Activated naive CD4-positive, alpha-beta T cell treated with anti-CD3 and anti-CD28 coated beads for 36 hours (primary cell): ENCODE results near the gene AHCY. TPM values are rescaled to one million over a fixed set of nuclear protein-coding genes. Genes with fewer than 3 reads are reported as not detected.
"Not testable (repeated sequence)": the region's sequence is repeated elsewhere in the genome, so short reads cannot be mapped to it uniquely, and the experiment has no call there.

Experiments used
- CTCF ChIA-PET: fragments of 350-600 bp; sonication (Branson Sonifier 250); formaldehyde crosslinking; loops from one replicate; lab custom pipeline; 2021; ENCODE audit warnings: antibody characterized with exemption; lab: Charles Lee
- DNase-seq: peaks from one replicate; pipeline ENCODE4 v3.0.0-alpha.2; 2020
- H3K27ac Mint-ChIP-seq: one replicate; pipeline ENCODE4 v1.8.0; 2021; ENCODE audit warnings: mild to moderate bottlenecking, mixed read lengths
- H3K27me3 Mint-ChIP-seq: one replicate; pipeline ENCODE4 v1.8.0; 2021; ENCODE audit warnings: low read depth, mixed read lengths
- H3K36me3 Mint-ChIP-seq: one replicate; pipeline ENCODE4 v1.8.0; 2021; ENCODE audit warnings: low read depth, mixed read lengths
- H3K4me1 Mint-ChIP-seq: one replicate; pipeline ENCODE4 v1.8.0; 2021; ENCODE audit warnings: low read depth, mixed read lengths
- H3K4me3 Mint-ChIP-seq: one replicate; pipeline ENCODE4 v1.8.0; 2021; ENCODE audit warnings: mild to moderate bottlenecking, moderate library complexity, mixed read lengths
- H3K9me3 Mint-ChIP-seq: one replicate; pipeline ENCODE4 v1.8.0; 2021; ENCODE audit warnings: mixed read lengths
- intact Hi-C: fragments of 100-400 bp; cut with micrococcal nuclease; formaldehyde crosslinking; loops from one replicate; pipeline ENCODE4 v1.15.1; 2023
- total RNA-seq, 2 experiments: library from RNA; stranded (reverse); gene quantifications; one replicate each; pipeline ENCODE4 v1.2.3, GENCODE V29; 2021

The AHCY gene
- total RNA-seq, 2 experiments from 2014 or later: 258 to 261 TPM

DNA sequence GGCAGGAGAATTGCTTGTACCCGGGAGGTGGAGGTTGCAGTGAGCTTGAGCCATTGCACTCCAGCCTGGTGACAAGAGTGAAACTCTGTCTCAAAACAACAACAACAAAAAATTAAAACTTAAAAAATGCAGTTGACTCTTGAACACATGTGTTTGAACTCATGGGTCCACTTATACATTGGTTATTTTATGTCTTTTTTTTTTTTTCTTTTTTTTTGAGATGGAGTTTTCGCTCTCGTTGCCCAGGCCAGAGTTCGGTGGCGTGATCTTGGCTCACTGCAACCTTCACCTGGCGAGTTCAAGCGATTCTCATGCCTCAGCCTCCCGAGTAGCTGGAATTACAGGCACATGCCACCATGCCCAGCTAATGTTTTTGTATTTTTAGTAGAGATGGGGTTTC, 39.7 kb downstream of the AHCY start:
- H3K9me3 Mint-ChIP-seq, H3K4me3 Mint-ChIP-seq, H3K36me3 Mint-ChIP-seq, H3K4me1 Mint-ChIP-seq, H3K27me3 Mint-ChIP-seq, DNase-seq, H3K27ac Mint-ChIP-seq: not testable (repeated sequence)
- intact Hi-C loops: loop anchor here (10.0 kb wide), 1 partner anchor 69 kb away; no protein-coding TSS in a partner anchor
- CTCF ChIA-PET: interaction anchor here (0.7 kb wide), 1 partner anchor 351 kb away, joined by 7 read pairs; no protein-coding TSS in a partner anchor

DNA sequence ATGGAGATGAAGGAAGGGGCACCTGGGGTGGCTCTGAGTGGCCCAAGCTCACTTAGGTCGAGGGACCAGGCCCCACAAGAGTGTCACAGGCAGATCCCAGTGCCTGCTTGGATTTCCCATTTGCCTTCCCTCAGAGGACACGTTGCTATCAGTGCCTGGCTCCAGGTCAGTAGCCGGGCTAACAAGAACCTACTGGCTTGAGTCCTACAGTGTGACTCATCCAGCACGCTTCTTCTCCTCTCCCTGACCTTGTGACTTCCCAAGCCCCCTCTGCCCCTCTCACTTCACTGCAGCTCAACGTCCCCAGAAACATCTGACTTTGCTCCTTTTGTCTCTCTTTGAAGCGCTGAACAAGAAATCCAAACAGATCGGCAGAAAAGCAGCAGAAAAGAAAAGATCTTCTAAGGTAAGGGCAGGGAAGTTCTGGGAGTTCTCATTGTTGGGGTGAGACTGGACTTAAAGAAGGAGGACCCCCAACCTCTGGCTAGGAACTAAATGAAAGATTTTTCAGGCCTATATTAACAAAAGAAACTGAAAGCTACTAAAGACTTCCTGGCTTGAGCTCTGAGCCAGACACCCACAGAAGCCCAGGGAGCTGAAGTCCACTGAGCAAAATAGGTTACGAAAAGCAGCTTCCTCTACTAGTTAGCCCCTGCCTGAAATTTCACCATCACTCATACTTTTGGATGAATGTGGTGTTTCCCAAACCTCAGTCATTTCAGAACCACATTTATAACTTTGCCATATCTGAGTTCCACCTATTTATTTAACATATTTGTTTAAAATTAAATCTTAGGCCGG, 40.5 kb downstream of the AHCY start:
- H3K9me3 Mint-ChIP-seq: no peaks in the 10 kb centered on the region
- H3K4me3 Mint-ChIP-seq: no peak overlapping the region
- intact Hi-C loops: loop anchor here (10.0 kb wide), 1 partner anchor 68 kb away; no protein-coding TSS in a partner anchor
- no peaks in the 10 kb centered on the region for H3K36me3 Mint-ChIP-seq
- no peak overlapping the region for H3K27ac Mint-ChIP-seq
- no peaks in the 10 kb centered on the region for H3K27me3 Mint-ChIP-seq
- CTCF ChIA-PET: interaction anchor here (0.7 kb wide), 1 partner anchor 352 kb away, joined by 7 read pairs; no protein-coding TSS in a partner anchor
- no peak for DNase-seq
- H3K4me1 Mint-ChIP-seq: no peaks in the 10 kb centered on the region

DNA sequence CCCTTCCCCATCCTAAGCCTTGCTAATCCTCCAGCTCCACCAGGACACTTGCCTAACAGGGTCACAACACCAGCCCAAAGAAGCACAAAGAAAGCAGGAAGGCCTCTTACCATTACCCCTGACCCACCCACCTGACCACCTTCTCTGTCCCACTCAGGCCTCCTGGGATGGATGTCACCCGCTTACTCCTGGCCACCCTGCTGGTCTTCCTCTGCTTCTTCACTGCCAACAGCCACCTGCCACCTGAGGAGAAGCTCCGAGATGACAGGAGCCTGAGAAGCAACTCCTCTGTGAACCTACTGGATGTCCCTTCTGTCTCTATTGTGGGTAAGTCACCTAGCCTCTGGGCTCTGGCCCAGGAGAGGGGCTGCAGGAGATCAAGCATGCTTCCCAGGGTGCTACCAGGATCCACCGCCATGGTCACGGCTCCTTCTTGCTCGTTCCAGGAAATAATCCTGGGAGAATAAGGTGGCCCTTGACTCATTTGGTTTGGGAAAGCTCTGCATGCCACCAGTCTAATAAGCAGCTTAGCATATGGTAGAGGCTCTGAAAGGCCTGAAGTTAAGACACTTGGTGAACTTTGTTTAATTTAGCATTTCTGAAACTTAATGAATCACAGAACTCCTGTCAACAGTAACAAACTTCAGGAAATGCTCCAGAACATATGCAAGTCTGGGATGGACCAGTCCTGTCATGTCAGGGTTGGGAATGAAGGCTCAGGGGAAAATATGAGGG, 42.8 kb downstream of the AHCY start:
- DNase-seq: no peak
- H3K4me3 Mint-ChIP-seq: no peak overlapping the region
- no peaks in the 10 kb centered on the region for H3K4me1 Mint-ChIP-seq
- H3K27ac Mint-ChIP-seq: no peak overlapping the region
- CTCF ChIA-PET: interaction anchor here (1.0 kb wide), 1 partner anchor 52 kb away, joined by 3 read pairs; no protein-coding TSS in a partner anchor
- H3K9me3 Mint-ChIP-seq: no peaks in the 10 kb centered on the region
- no peaks in the 10 kb centered on the region for H3K27me3 Mint-ChIP-seq
- intact Hi-C loops: loop anchor here (10.0 kb wide), 1 partner anchor 66 kb away; no protein-coding TSS in a partner anchor
- H3K36me3 Mint-ChIP-seq: no peaks in the 10 kb centered on the region

DNA sequence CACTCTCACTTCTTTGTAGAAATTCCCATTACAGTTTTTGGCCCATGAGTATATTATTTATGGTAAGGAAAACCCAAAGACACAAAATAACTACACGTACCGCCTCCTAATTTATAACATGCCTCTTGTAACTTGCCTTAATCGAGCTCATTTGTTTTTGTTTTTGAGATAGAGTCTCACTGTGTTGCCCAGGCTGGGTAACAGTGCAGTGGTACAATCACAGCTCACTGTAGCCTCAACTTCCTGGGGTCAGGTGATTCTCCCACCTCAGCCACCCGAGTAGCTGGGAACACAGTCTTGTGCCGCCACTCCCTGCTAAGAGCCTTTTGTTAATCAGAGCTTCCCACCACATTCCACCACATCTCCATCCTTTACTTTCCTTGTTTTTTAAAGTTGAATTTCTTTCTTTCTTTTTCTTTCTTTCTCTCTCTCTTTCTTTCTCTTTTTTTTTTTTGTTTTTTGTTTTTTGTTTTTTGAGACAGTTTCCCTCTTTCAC, 46.5 kb downstream of the AHCY start:
- no peaks in the 10 kb centered on the region for H3K36me3 Mint-ChIP-seq
- no peaks in the 10 kb centered on the region for H3K9me3 Mint-ChIP-seq
- no peak overlapping the region for H3K27ac Mint-ChIP-seq
- CTCF ChIA-PET: interaction anchor here (0.7 to 1.2 kb wide), 4 partner anchors 47 to 399 kb away, joined by 3 to 7 read pairs (median 3); no protein-coding TSS in a partner anchor
- no peaks in the 10 kb centered on the region for H3K27me3 Mint-ChIP-seq
- H3K4me3 Mint-ChIP-seq: no peak overlapping the region
- intact Hi-C loops: no loop called here
- DNase-seq: no peak
- no peaks in the 10 kb centered on the region for H3K4me1 Mint-ChIP-seq

DNA sequence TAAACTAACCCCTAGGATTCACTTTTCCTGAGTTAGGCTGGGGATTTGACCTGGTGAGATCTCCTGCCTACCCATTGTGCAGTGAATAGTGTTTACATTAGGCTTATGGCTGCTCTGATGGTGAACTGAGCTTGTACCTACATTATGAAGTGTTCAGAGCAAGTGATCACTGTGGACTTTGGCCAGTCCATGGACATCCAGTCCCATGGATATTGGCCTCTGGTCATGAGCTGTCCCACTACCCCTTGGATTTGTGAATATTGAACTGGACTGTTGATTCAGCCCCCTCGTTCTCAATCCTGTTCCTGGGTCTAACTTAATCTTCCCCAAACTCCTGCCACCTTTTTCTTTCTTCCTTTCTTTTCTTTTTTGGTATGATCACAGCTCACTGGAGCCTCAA, 48.2 kb downstream of the AHCY start:
- H3K4me3 Mint-ChIP-seq: no peak overlapping the region
- CTCF ChIA-PET: interaction anchor here (0.5 to 1.4 kb wide), 5 partner anchors 15 to 795 kb away, joined by 3 to 6 read pairs (median 3); no protein-coding TSS in a partner anchor
- intact Hi-C loops: no loop called here
- no peak overlapping the region for H3K27ac Mint-ChIP-seq
- no peaks in the 10 kb centered on the region for H3K4me1 Mint-ChIP-seq
- H3K27me3 Mint-ChIP-seq: no peaks in the 10 kb centered on the region
- no peaks in the 10 kb centered on the region for H3K9me3 Mint-ChIP-seq
- no peak for DNase-seq
- no peaks in the 10 kb centered on the region for H3K36me3 Mint-ChIP-seq

DNA sequence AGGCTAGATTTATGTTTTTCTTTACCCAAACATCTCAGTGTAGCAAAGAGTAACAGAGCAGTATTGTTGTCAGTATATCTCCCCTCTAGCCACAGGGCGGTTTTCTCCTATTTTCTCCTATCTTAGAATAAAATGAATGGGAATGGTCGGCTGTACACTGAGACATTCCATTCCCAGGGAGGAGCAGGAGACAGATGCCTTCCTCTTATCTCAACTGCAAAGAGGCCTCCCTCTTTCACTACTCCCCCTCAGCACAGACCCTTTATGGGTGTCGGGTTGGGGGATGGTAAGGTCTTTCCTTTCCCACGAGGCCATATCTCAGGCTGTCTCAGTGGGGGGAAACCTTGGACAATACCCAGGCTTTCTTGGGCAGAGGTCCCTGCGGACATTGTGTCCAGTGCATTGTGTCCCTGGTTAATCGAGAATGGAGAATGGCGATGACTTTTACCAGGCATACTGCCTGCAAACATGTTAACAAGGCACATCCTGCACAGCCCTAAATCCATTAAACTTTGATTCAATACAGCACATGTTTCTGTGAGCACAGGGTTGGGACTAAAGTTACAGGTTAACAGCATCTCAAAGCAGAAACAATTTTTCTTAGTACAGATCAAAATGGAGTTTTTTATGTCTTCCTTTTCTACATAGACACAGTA, 50.6 kb downstream of the AHCY start:
- H3K4me3 Mint-ChIP-seq, H3K27ac Mint-ChIP-seq, H3K9me3 Mint-ChIP-seq, intact Hi-C loops, H3K4me1 Mint-ChIP-seq, H3K36me3 Mint-ChIP-seq, H3K27me3 Mint-ChIP-seq, DNase-seq: not testable (repeated sequence)
- CTCF ChIA-PET: interaction anchor here (0.8 kb wide), 1 partner anchor 123 kb away, joined by 3 read pairs; no protein-coding TSS in a partner anchor

DNA sequence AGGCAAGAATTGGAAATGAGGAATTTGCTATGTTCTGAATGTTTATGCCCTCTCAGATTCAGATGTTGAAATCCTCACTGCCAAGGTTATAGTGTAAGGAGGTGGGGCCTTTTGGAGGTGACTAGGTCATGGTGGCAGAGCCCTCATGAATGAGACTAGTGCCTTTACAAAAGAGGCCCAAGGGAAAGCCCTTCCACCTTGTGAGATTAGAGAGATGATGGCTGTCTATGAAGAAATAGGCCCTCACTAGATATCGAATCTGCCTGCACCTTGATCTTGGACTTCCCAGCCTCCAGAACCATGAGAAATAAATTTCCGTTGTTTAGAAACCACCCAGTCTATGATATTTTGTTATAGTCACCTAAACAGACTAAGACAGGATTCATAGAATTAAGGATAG, 51.5 kb downstream of the AHCY start:
- H3K4me1 Mint-ChIP-seq: peaks cover 13% of the 10 kb centered on the region
- intact Hi-C loops: no loop called here
- DNase-seq: no peak
- H3K36me3 Mint-ChIP-seq: no peaks in the 10 kb centered on the region
- no peaks in the 10 kb centered on the region for H3K27me3 Mint-ChIP-seq
- H3K9me3 Mint-ChIP-seq: no peaks in the 10 kb centered on the region
- no peak overlapping the region for H3K27ac Mint-ChIP-seq
- H3K4me3 Mint-ChIP-seq: no peak overlapping the region
- CTCF ChIA-PET: no interaction called here

DNA sequence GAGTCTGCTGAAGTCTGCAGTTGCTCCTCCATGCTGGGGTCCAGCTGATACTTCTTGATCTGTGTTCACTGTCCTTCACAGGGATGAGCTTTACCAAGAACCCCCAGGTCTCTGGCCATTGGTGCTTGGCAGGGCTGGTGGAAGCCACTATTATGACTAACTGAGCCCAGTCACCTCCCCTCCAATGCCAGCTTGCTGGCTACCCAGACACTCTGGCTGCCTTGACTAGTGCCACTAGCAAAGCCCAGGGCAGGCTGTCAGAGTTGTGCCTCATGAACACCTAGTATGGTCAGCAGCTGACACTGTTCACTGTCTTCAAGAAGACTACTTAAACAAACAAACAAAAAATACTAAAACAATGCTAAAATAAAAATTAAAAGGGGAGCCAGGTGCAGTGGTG, 53.1 kb downstream of the AHCY start:
- intact Hi-C loops: no loop called here
- no peaks in the 10 kb centered on the region for H3K9me3 Mint-ChIP-seq
- H3K4me3 Mint-ChIP-seq: no peak overlapping the region
- no peak for DNase-seq
- no peaks in the 10 kb centered on the region for H3K36me3 Mint-ChIP-seq
- no peak overlapping the region for H3K27ac Mint-ChIP-seq
- H3K27me3 Mint-ChIP-seq: no peaks in the 10 kb centered on the region
- H3K4me1 Mint-ChIP-seq: peaks cover 13% of the 10 kb centered on the region
- CTCF ChIA-PET: no interaction called here

DNA sequence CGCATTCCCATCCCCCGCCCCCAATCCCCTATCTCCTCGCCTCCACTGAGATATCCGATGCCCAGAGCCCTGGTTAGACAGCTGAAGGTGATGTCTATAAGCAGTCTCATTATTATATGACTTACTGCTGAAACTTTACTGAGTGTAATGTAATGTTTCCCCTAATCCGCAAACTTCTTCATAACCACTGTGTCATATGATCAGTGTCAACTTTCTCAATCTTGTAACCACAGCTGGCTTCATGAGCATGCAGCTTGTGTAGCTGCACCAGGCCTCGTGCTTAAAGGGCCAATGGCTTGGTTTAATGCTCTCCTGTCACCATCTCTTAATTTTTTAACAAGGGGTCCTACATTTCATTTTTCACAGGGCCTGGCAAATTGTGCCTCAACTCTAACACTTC, 53.9 kb downstream of the AHCY start:
- H3K27me3 Mint-ChIP-seq: no peaks in the 10 kb centered on the region
- H3K4me1 Mint-ChIP-seq: peaks cover 13% of the 10 kb centered on the region
- peak; percentile 23 for DNase-seq
- no peak overlapping the region for H3K27ac Mint-ChIP-seq
- H3K36me3 Mint-ChIP-seq: no peaks in the 10 kb centered on the region
- intact Hi-C loops: no loop called here
- H3K9me3 Mint-ChIP-seq: no peaks in the 10 kb centered on the region
- CTCF ChIA-PET: interaction anchor here (0.6 kb wide), 1 partner anchor 568 kb away, joined by 4 read pairs; no protein-coding TSS in a partner anchor
- H3K4me3 Mint-ChIP-seq: no peak overlapping the region

DNA sequence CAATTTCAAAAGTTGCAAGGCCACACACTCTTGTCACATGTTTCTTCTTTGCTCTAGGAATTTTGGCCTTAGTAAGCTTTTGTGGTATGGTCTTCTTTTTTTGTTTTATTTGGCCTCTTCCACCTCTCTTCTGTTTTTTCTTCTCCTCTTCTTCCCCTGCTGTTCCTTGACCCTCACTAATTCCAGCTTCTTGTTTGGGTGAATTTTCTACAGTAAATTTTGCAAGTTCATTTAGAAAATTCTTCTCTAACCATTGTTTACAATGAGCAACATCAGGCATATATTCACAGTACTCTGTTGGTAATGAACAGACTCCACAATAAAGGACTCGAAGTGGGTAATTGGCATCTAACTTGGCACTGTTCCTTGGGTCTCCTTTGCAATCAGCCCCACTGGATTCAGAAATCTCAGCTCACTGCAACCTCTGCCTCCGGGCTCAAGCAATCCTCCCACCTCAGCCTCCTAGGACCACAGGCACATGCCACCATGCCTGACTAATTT, 57.0 kb downstream of the AHCY start:
- intact Hi-C loops: no loop called here
- H3K4me1 Mint-ChIP-seq: peaks cover 19% of the 10 kb centered on the region
- H3K27me3 Mint-ChIP-seq: no peaks in the 10 kb centered on the region
- H3K36me3 Mint-ChIP-seq: no peaks in the 10 kb centered on the region
- CTCF ChIA-PET: interaction anchor here (1.6 kb wide), 1 partner anchor 67 kb away, joined by 4 read pairs; no protein-coding TSS in a partner anchor
- H3K9me3 Mint-ChIP-seq: no peaks in the 10 kb centered on the region
- no peak for DNase-seq
- H3K27ac Mint-ChIP-seq: no peak overlapping the region
- no peak overlapping the region for H3K4me3 Mint-ChIP-seq

DNA sequence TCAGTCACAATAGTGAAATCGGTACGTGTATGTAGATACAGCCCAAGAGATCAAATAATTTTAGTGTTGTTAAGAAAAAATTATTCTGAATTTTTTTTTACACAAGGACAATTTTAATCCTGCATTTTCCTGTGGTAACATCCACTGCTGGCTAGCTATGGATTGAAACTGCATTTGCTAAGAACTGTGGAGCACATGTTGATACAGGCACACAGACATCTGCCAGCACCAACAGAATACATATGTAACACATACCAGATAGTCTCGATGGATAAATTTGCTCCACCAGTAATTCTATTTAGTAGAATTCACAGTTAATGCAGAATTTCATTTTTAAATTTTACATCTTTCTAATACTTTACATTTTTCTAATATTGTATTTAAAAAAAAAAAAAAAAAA, 59.8 kb downstream of the AHCY start:
- CTCF ChIA-PET: no interaction called here
- peaks cover 23% of the 10 kb centered on the region for H3K4me1 Mint-ChIP-seq
- no peak for DNase-seq
- no peaks in the 10 kb centered on the region for H3K36me3 Mint-ChIP-seq
- no peak overlapping the region for H3K4me3 Mint-ChIP-seq
- intact Hi-C loops: no loop called here
- H3K9me3 Mint-ChIP-seq: peaks cover 2% of the 10 kb centered on the region
- H3K27me3 Mint-ChIP-seq: no peaks in the 10 kb centered on the region
- H3K27ac Mint-ChIP-seq: no peak overlapping the region

DNA sequence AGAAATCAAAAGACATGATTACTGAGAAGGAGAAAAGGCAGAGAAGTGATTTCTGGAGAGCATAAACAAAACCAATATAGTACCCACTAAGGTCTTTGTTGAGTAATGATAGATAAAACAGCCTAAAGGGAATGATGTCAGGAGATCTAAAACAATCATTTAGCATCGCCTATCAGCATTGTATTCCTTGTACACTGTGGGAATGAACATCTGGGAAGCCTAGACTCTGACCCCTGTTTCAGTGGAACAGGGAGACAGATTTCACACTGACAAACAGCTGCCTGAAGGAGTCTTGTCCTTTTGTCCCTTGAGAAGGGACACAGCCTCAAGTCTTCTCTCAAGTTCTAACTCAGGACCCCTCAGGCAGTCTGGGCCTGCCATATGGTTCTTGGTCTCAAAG, 60.3 kb downstream of the AHCY start:
- H3K4me3 Mint-ChIP-seq: no peak overlapping the region
- H3K27me3 Mint-ChIP-seq: no peaks in the 10 kb centered on the region
- H3K36me3 Mint-ChIP-seq: no peaks in the 10 kb centered on the region
- H3K27ac Mint-ChIP-seq: no peak overlapping the region
- intact Hi-C loops: no loop called here
- peaks cover 23% of the 10 kb centered on the region for H3K4me1 Mint-ChIP-seq
- H3K9me3 Mint-ChIP-seq: peaks cover 7% of the 10 kb centered on the region
- DNase-seq: no peak
- CTCF ChIA-PET: no interaction called here
